Measurements from ENCODE around the gene PRRT4.

PRRT4 gene

GRCh38 chr7:128396357-128396756 lies 34.9 kb upstream of the PRRT4 start:
- H3K4me3 ChIP-seq (ENCODE audit: low read depth, low read length) = no peak overlapping the region
- POLR2A ChIA-PET = no interaction called here
- TF ChIP-seq HOXA7 (CRISPR knock-in tag; IDR thresholded peaks at IDR 0.05; ENCODE audit: borderline replicate concordance) = no peak
- no peak for TF ChIP-seq ZNF302 (tag by site-specific recombination; IDR thresholded peaks at IDR 0.05; ENCODE audit: low read depth)
- no peak for TF ChIP-seq ZBTB20 (tag by site-specific recombination; IDR thresholded peaks at IDR 0.05)
- no peak for TF ChIP-seq ZNF645 (tag by site-specific recombination; IDR thresholded peaks at IDR 0.05)
- no peak for TF ChIP-seq ZNF626 (tag by site-specific recombination; IDR thresholded peaks at IDR 0.05)
- no peak for TF ChIP-seq GLIS1 (tag by site-specific recombination; IDR thresholded peaks at IDR 0.05)
- TF ChIP-seq ZNF548 (tag by site-specific recombination; IDR thresholded peaks at IDR 0.05) = no peak
- no peak for TF ChIP-seq ZNF629 (tag by site-specific recombination; IDR thresholded peaks at IDR 0.05)
- no peak for TF ChIP-seq ZSCAN30 (tag by site-specific recombination; IDR thresholded peaks at IDR 0.05)
- no peak for TF ChIP-seq ZNF18 (tag by site-specific recombination; IDR thresholded peaks at IDR 0.05)
- no peak for TF ChIP-seq ZBTB8A (tag by site-specific recombination; IDR thresholded peaks at IDR 0.05)
- TF ChIP-seq ZNF776 (tag by site-specific recombination; IDR thresholded peaks at IDR 0.05; ENCODE audit: borderline replicate concordance) = no peak
- no peak for TF ChIP-seq ZNF416 (tag by site-specific recombination; IDR thresholded peaks at IDR 0.05)
- TF ChIP-seq ZNF555 (tag by site-specific recombination; conservative IDR thresholded peaks at IDR 0.05) = no peak
- no peak for TF ChIP-seq ZSCAN18 (tag by site-specific recombination; IDR thresholded peaks at IDR 0.05)
- H3K9me3 ChIP-seq (ENCODE audit: control insufficient read depth, insufficient read depth, low read depth, low read length) = no peaks in the 10 kb centered on the region
- H3K36me3 ChIP-seq (ENCODE audit: control insufficient read depth in 2 of 2, insufficient read depth in 1 of 2, low read length in 2 of 2) = peaks cover 9 to 87% of the 10 kb centered on the region in 2 experiments; a peak in 2 of 3 replicates
- H3K27ac ChIP-seq (ENCODE audit: extremely low read depth, low read depth, low read length) = no peak overlapping the region
- H3K4me1 ChIP-seq (ENCODE audit: control insufficient read depth, insufficient read depth, low read length) = no peaks in the 10 kb centered on the region
- CTCF ChIA-PET = interaction anchor here (0.6 to 7.3 kb wide), 4 partner anchors 30 to 487 kb away, joined by 3 to 160 read pairs (median 11); no protein-coding TSS in a partner anchor

- Histone ChIP-seq H3K27ac (ENCODE audit: extremely low read depth, low read depth, low read length) (no peak overlapping the region), H3K36me3 (ENCODE audit: control insufficient read depth in 2 of 2, insufficient read depth in 1 of 2, low read length in 2 of 2) (peaks cover 9 to 81% of the 10 kb centered on the region in 2 experiments; a peak in 2 of 3 replicates), H3K9me3 (ENCODE audit: control insufficient read depth, insufficient read depth, low read depth, low read length) (no peaks in the 10 kb centered on the region), H3K4me3 (ENCODE audit: low read depth, low read length) (no peak overlapping the region), H3K4me1 (ENCODE audit: control insufficient read depth, insufficient read depth, low read length) (no peaks in the 10 kb centered on the region)
- ChIA-PET CTCF (interaction anchor here (0.6 to 2.2 kb wide), 5 partner anchors 19 to 488 kb away, joined by 3 to 19 read pairs (median 3); no protein-coding TSS in a partner anchor), POLR2A (interaction anchor here (0.6 kb wide), 1 partner anchor 79 kb away, joined by 3 read pairs; no protein-coding TSS in a partner anchor)
- TF ChIP-seq ZNF280D (tag by site-specific recombination; IDR thresholded peaks at IDR 0.05) (no peak), CTCF (tag by site-specific recombination; IDR thresholded peaks at IDR 0.05) (0 out of 2 replicates have a peak, but pooled peaks have one; percentile 25)
These were observed 34.3 kb upstream of the PRRT4 start for GRCh38 chr7:128395748-128396147.
